Lung (tissue), 12 donors: Measurements from ENCODE around the gene CYP3A5. TPM values are rescaled to one million over a fixed set of nuclear protein-coding genes. Genes with fewer than 3 reads are reported as not detected.

Experiments used
- ATAC-seq: fragments of 200-7000 bp; cut with Tn5 transposase; one replicate; pipeline ENCODE4 v1.9.1; 2020; ENCODE audit warnings: moderate number of reproducible peaks; ENCODE audit not compliant: insufficient read depth, low FRiP score
- DNase-seq, 3 donors: peaks; one replicate each; pipeline ENCODE4 v3.0.0-alpha.2; 2013 to 2017
- H3K27ac ChIP-seq, 2 donors: one replicate each; pipeline ENCODE4 v1.5.1; 2013; ENCODE audit warnings: mild to moderate bottlenecking in 2 of 2, moderate library complexity in 2 of 2, control low read depth in 1 of 2, inconsistent platforms in 1 of 2, low read depth in 1 of 2, low read length in 1 of 2
- H3K27me3 ChIP-seq, 3 donors: one replicate each; pipeline ENCODE4 v1.5.1; 2013; ENCODE audit warnings: low read length in 2 of 3; ENCODE audit not compliant: control insufficient read depth in 3 of 3, insufficient read depth in 3 of 3
- H3K36me3 ChIP-seq, 4 donors: one replicate each; pipeline ENCODE4 v1.5.1; 2013; ENCODE audit warnings: low read length in 4 of 4, mild to moderate bottlenecking in 1 of 4, moderate library complexity in 1 of 4; ENCODE audit not compliant: control insufficient read depth in 4 of 4, insufficient read depth in 4 of 4
- H3K4me1 ChIP-seq, 5 donors: one replicate each; pipeline ENCODE4 v1.5.1; 2013; ENCODE audit warnings: low read length in 5 of 5, mild to moderate bottlenecking in 2 of 5, moderate library complexity in 1 of 5; ENCODE audit not compliant: control insufficient read depth in 5 of 5, insufficient read depth in 5 of 5
- H3K4me3 ChIP-seq: one replicate; pipeline ENCODE4 v1.5.1; 2013; ENCODE audit warnings: mild to moderate bottlenecking, control low read depth, moderate library complexity
- H3K9ac ChIP-seq, 2 donors: one replicate each; pipeline ENCODE4 v1.5.1; 2013; ENCODE audit warnings: low read length in 2 of 2, control low read depth in 1 of 2; ENCODE audit not compliant: insufficient read depth in 1 of 2
- H3K9me3 ChIP-seq, 4 donors: one replicate each; pipeline ENCODE4 v1.5.1; 2013; ENCODE audit warnings: low read length in 3 of 4, mild to moderate bottlenecking in 1 of 4, moderate library complexity in 1 of 4; ENCODE audit not compliant: control insufficient read depth in 4 of 4, insufficient read depth in 3 of 4
- WGBS, 2 donors: extraction: QIAGEN DNeasy Blood & Tissue Kit; methylation state at CpG; one replicate each; pipeline ENCODE4 v1.1.7; 2013; 5-methylcytosine and 5-hydroxymethylcytosine counted together
- polyA plus RNA-seq, 2 donors: library from polyadenylated mRNA; stranded (reverse); fragments of 200-250 nt; gene quantifications; one replicate each; pipeline ENCODE4 v1.2.1, GENCODE V29; 2013
- total RNA-seq, 2 donors: library from RNA; depleted of rRNA in 1 of 2; stranded (reverse); fragments of >200 nt in 1 of 2; gene quantifications; one replicate each; pipeline ENCODE4 v1.2.1, GENCODE V29; 2014 to 2021
- TF ChIP-seq, protein P1 (sequence below): IDR thresholded peaks from 2 replicates; pipeline ENCODE4 v1.5.1; 2012; ENCODE audit warnings: mild to moderate bottlenecking; ENCODE audit errors: control extremely low read depth, extremely low read depth
- donor health status: control.
- donor health status: control.
- donor health status: Bipolar disorder and iron deficiency.
- donor health status: healthy.
- donor health status: DM: yes; HTN: yes; CAD: no.

CYP3A5 gene
- total and polyA plus RNA-seq, 4 donors = 2.2 to 26.3 (median 10.9) TPM

DNA sequence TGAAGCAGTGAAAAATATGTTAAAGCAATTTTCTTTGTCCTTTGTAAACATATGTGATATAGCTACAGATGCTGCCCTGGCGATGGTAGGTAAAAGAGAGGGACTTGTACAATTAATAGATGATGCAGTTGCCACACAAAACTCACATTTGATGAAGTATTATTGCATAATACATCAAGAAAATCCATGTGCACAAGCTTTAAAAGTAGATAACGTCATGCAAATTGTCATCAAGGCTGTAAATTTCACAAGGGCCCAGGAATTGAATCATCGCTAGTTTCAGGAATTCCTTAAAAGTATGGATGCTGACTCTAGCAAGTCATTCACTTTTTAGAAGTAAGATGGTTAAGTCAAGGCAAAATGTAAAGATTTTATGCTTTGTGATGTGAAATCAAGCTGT lies 10.0 kb downstream of the CYP3A5 start:
- no peak overlapping the region for H3K4me3 ChIP-seq
- TF ChIP-seq, protein P1, sequence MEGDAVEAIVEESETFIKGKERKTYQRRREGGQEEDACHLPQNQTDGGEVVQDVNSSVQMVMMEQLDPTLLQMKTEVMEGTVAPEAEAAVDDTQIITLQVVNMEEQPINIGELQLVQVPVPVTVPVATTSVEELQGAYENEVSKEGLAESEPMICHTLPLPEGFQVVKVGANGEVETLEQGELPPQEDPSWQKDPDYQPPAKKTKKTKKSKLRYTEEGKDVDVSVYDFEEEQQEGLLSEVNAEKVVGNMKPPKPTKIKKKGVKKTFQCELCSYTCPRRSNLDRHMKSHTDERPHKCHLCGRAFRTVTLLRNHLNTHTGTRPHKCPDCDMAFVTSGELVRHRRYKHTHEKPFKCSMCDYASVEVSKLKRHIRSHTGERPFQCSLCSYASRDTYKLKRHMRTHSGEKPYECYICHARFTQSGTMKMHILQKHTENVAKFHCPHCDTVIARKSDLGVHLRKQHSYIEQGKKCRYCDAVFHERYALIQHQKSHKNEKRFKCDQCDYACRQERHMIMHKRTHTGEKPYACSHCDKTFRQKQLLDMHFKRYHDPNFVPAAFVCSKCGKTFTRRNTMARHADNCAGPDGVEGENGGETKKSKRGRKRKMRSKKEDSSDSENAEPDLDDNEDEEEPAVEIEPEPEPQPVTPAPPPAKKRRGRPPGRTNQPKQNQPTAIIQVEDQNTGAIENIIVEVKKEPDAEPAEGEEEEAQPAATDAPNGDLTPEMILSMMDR = no peak
- ATAC-seq (no peak), DNase-seq (no peak)
- no peak overlapping the region for H3K9ac ChIP-seq
- H3K27ac ChIP-seq = no peak overlapping the region
- H3K27me3 ChIP-seq = no peaks in the 10 kb centered on the region
- H3K9me3 ChIP-seq = no peaks in the 10 kb centered on the region
- peaks cover 0 to 2% (median 0%) of the 10 kb centered on the region in 5 donors for H3K4me1 ChIP-seq
- H3K36me3 ChIP-seq = peaks cover 0 to 34% (median 6%) of the 10 kb centered on the region in 4 donors
- WGBS, 2 donors = 90 to 92% methylated on average over 3 of the region's 3 CpGs

DNA sequence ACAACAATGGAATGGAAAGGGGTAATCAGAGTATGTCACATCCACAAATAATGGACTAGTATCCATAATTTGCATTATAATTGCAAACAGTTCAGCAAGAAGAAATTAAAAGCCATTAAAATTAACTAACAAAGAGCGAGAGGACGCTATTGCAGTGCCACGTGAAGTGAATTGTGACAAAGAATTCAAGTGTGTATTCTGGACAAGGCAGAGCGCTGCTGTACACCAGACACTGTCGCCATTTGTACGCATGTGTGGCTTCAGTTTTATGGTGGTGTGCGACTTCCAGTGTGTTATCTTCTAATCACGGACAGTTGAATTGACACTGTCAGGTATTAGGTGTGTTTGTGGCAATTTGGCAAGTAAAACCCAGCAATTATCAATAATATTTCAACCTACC lies 11.3 kb downstream of the CYP3A5 start:
- WGBS, 2 donors = 97 to 98% methylated on average over 8 of the region's 8 CpGs
- peaks cover 0 to 2% (median 0%) of the 10 kb centered on the region in 5 donors for H3K4me1 ChIP-seq
- ATAC-seq (no peak), DNase-seq (no peak)
- H3K9ac ChIP-seq = no peak overlapping the region
- no peak overlapping the region for H3K4me3 ChIP-seq
- H3K9me3 ChIP-seq = no peaks in the 10 kb centered on the region
- H3K27ac ChIP-seq = no peak overlapping the region
- H3K36me3 ChIP-seq = peaks cover 0 to 40% (median 11%) of the 10 kb centered on the region in 4 donors
- TF ChIP-seq, protein P1 = no peak
- H3K27me3 ChIP-seq = no peaks in the 10 kb centered on the region

DNA sequence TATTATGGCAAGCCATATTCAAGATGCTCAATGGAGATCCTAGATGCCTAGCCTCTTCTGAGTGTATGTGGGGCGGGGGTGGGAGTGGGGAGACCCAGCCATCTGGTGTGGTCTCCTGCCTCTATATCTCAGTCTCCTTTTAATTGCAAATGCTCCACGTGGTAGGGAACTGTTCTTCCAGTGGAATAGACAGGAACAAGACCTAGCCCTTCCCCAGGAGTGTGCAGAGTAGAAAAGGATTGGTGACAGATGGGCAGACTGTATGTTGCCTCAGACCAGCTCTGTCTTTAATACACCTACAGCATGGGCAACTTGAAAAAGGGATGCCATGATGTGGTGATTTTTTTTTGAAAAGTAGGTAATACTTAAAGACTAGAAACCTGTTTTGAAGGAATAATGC lies 12.6 kb downstream of the CYP3A5 start:
- H3K36me3 ChIP-seq = peaks cover 3 to 38% (median 13%) of the 10 kb centered on the region in 4 donors
- H3K27me3 ChIP-seq = no peaks in the 10 kb centered on the region
- TF ChIP-seq, protein P1 = no peak
- H3K9ac ChIP-seq = no peak overlapping the region
- DNase-seq = no peak
- 80% methylated on average over 2 of the region's 2 CpGs for WGBS, 2 donors
- H3K27ac ChIP-seq = no peak overlapping the region
- H3K4me3 ChIP-seq = no peak overlapping the region
- peaks cover 0 to 2% (median 0%) of the 10 kb centered on the region in 5 donors for H3K4me1 ChIP-seq
- H3K9me3 ChIP-seq = peaks cover 0 to 3% (median 0%) of the 10 kb centered on the region in 4 donors
- no peak for ATAC-seq

DNA sequence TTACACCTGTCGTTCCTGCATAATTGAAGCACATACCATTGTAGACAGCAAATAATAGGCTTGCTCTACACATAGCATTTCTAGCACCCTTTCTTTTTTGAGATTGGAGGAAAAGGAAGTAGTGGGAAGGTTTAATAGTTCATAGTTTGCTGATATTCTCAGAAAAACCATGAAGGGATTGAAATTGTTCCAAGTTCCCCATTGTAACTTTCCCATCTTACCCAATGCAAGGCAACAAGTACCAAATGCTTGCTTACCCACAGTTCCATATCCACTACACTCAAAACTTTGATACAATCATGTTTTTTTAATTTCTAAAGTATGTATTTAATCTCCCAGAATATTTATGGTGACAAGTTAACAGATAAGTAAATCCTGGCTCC lies 13.8 kb downstream of the CYP3A5 start:
- no peak for DNase-seq
- H3K9me3 ChIP-seq = peaks cover 0 to 3% (median 0%) of the 10 kb centered on the region in 4 donors
- H3K9ac ChIP-seq = no peak overlapping the region
- WGBS, 2 donors = 66 to 76% methylated on average over 1 of the region's 1 CpG
- no peak overlapping the region for H3K4me3 ChIP-seq
- peaks cover 3 to 40% (median 17%) of the 10 kb centered on the region in 4 donors for H3K36me3 ChIP-seq
- H3K27ac ChIP-seq = no peak overlapping the region
- H3K4me1 ChIP-seq = peaks cover 0 to 2% (median 0%) of the 10 kb centered on the region in 5 donors
- H3K27me3 ChIP-seq = no peaks in the 10 kb centered on the region
- TF ChIP-seq, protein P1 = no peak
- peak; percentile 47 for ATAC-seq
